Measurements from ENCODE around the gene ARMC10. TPM values are rescaled to one million over a fixed set of nuclear protein-coding genes. Genes with fewer than 3 reads are reported as not detected.
A peak's percentile ranks its signal among the peaks of the same experiment; 100 is the strongest.

Gene ARMC10
- total and polyA plus RNA-seq, 12 donors, result 15.6 to 57.9 (median 44.0) TPM

- Histone ChIP-seq H3K36me3 (replicated peaks in 1 of 2) (no peaks in the 10 kb centered on the region), H3K27me3 (no peaks in the 10 kb centered on the region), H3K4me3 (no peak overlapping the region), H3K27ac (no peak overlapping the region), H3K9me3 (replicated peaks in 1 of 3) (no peaks in the 10 kb centered on the region), H3K4me1 (replicated peaks in 1 of 2) (no peaks in the 10 kb centered on the region)
- no peak for TF ChIP-seq POLR2A (IDR thresholded peaks at IDR 0.05)
- TF ChIP-seq CTCF (IDR thresholded peaks at IDR 0.05), result peak in 5 of 6 experiments; percentile 12 to 35 (median 29)
- peak in 4 of 7 donors; percentile 37 to 58 (median 42) for DNase-seq
- intact Hi-C loops (cut with DNase I), result loop anchor here in 1 of 2 donors (10.0 kb wide), 1 partner anchor 151 kb away; the partner anchor contains the start of gene LRRC17
- 17 to 44% (median 33%) methylated on average over 1 of the region's 1 CpG for WGBS, 4 donors
Observed at GRCh38 chr7:103065667-103066066, 9.3 kb upstream of the ARMC10 start.

- Histone ChIP-seq H3K36me3 (replicated peaks in 1 of 2) (no peaks in the 10 kb centered on the region), H3K9me3 (replicated peaks in 1 of 3) (no peaks in the 10 kb centered on the region), H3K4me1 (replicated peaks in 1 of 2) (peaks cover 2 to 3% of the 10 kb centered on the region in 2 donors), H3K4me3 (no peak overlapping the region), H3K27ac (no peak overlapping the region), H3K27me3 (no peaks in the 10 kb centered on the region)
- TF ChIP-seq POLR2A (IDR thresholded peaks at IDR 0.05), result no peak
- no peak for TF ChIP-seq CTCF (IDR thresholded peaks at IDR 0.05)
- intact Hi-C loops (cut with DNase I), result loop anchor here in 1 of 2 donors (10.0 kb wide), 1 partner anchor 154 kb away; the partner anchor contains the start of gene LRRC17
- no peak for DNase-seq
- WGBS, 4 donors, result 86 to 94% (median 92%) methylated on average over 13 to 23 of the region's 23 CpGs
Observed at GRCh38 chr7:103068414-103069403, 6.2 kb upstream of the ARMC10 start.

GRCh38 chr7:103071000-103071399, 3.9 kb upstream of the ARMC10 start:
- Histone ChIP-seq H3K36me3 (replicated peaks in 1 of 2) (no peaks in the 10 kb centered on the region), H3K4me3 (no peak overlapping the region), H3K4me1 (replicated peaks in 1 of 2) (peaks cover 10 to 12% of the 10 kb centered on the region in 2 donors), H3K9me3 (replicated peaks in 1 of 3) (no peaks in the 10 kb centered on the region), H3K27ac (no peak overlapping the region), H3K27me3 (no peaks in the 10 kb centered on the region)
- TF ChIP-seq CTCF (IDR thresholded peaks at IDR 0.05) (no peak), POLR2A (IDR thresholded peaks at IDR 0.05) (no peak)
- intact Hi-C loops (cut with DNase I), result no loop called here
- 85 to 92% (median 89%) methylated on average over 2 of the region's 2 CpGs for WGBS, 4 donors
- DNase-seq, result no peak

- Histone ChIP-seq H3K4me3 (peak overlapping the region in 3 of 4 donors; percentile 92 to 97 (median 96)), H3K9me3 (replicated peaks in 1 of 3) (no peaks in the 10 kb centered on the region), H3K4me1 (replicated peaks in 1 of 2) (peaks cover 10 to 29% of the 10 kb centered on the region in 2 donors), H3K27ac (peak overlapping the region; percentile 80 to 98 (median 88)), H3K36me3 (replicated peaks in 1 of 2) (no peaks in the 10 kb centered on the region), H3K27me3 (no peaks in the 10 kb centered on the region)
- TF ChIP-seq CTCF (IDR thresholded peaks at IDR 0.05) (no peak), POLR2A (IDR thresholded peaks at IDR 0.05) (peak in 1 of 2 donors; percentile 43)
- DNase-seq, result peak in 3 of 7 donors; percentile 24 to 46 (median 43)
- WGBS, 4 donors, result 6 to 11% (median 7%) methylated on average over 6 of the region's 6 CpGs
- intact Hi-C loops (cut with DNase I), result no loop called here
Observed at GRCh38 chr7:103073989-103074518, 886 bp upstream of the ARMC10 start.

Data from adrenal gland (tissue), 12 donors.